T1000 (cell line): Measurements from ENCODE around the gene HRH1.
A peak's percentile ranks its signal among the peaks of the same experiment; 100 is the strongest.
"Not testable (repeated sequence)": the region's sequence is repeated elsewhere in the genome, so short reads cannot be mapped to it uniquely, and the experiment has no call there.

ENCODE experiments used
- DNase-seq: peaks from one replicate; lab custom pipeline; 2025; ENCODE audit warnings: mixed read lengths; lab: John Stamatoyannopoulos, UW

HRH1 gene

DNA sequence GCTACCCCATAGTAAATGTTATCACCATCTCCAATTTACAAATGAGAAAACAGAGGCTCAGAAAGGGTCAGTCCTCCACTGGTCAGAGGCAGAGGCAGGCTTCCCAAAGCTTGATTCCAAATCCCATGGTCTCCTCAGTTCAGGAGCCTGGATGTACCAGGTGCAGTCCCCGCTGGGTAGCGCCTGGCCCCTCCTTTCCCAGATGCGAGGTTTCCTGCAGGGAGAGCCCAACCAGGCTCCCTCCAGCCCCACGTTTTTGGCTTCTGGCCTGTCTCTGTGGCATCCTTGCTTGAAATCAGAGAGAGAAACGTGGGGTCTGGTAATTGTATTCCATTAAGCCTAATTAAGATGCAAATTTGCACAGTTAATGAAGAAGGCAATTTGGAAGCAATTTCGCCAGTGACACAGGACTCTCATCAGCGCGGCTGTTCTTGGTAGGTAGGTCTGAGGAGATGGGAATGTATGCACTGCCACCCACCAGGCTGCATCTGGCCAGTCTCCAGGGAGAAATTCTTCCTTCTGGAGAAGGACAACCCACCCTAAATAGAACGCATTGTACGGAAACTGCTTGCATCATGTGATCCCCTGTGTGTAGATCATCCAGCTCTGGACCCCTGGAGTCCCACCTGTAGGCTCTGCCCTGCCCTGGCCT, 50.5 kb downstream of the HRH1 start:
- no peak for DNase-seq

DNA sequence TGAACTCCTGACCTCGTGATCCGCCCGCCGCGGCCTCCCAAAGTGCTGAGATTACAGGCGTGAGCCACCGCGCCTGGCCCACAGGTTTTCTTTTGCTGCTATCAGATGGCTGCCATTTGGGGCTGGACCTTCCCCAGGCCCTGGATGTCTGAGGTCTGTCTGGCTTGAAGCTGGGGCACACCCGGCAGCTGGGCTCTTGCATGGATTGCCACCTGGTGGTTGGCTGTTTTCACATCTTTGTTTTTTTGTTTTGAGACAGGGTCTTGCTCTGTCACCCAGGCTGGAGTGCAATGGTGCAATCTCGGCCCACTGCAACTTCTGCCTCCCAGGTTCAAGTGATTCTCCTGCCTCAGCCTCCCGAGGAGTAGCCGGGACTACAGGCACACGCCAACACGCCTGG, 51.6 kb downstream of the HRH1 start:
- DNase-seq, result not testable (repeated sequence)

DNA sequence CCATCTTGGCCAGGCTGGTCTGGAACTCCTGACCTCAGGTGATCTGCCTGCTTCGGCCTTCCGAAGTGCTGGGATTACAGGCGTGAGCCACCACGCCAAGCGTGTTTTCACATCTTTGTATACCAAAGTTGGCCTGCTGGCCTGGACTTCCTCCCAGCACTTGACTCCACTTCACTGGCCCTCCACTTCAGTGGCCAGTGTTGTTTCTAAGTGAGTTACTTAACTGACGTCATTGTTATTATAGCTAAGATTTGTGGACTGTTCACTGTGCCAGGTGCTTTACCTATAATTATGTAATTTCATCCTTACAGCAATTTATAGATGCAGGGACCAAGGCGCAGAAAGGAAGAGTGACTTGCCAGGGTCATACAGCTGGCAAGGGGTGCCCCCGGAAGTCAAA, 52.0 kb downstream of the HRH1 start:
- DNase-seq, result no peak

DNA sequence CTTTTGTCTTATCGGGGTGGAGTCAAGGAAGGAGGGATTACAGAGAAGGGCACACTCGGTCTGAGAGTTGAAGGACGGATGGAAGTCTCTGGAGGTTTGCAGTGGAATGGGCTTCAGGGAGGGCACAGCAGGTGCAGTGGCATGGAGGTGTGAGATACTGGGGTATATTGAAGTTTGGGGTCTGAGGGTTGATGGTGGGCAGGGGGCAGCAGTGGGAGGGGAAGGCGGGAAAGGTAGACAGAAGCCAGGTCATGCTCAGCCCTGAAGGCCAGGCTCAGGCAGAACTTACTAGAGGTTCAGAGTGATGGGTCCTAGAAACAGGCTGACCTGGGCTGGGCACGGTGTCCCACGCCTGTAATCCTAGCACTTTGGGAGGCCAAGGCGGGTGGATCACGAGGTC, 52.7 kb downstream of the HRH1 start:
- DNase-seq, result no peak

DNA sequence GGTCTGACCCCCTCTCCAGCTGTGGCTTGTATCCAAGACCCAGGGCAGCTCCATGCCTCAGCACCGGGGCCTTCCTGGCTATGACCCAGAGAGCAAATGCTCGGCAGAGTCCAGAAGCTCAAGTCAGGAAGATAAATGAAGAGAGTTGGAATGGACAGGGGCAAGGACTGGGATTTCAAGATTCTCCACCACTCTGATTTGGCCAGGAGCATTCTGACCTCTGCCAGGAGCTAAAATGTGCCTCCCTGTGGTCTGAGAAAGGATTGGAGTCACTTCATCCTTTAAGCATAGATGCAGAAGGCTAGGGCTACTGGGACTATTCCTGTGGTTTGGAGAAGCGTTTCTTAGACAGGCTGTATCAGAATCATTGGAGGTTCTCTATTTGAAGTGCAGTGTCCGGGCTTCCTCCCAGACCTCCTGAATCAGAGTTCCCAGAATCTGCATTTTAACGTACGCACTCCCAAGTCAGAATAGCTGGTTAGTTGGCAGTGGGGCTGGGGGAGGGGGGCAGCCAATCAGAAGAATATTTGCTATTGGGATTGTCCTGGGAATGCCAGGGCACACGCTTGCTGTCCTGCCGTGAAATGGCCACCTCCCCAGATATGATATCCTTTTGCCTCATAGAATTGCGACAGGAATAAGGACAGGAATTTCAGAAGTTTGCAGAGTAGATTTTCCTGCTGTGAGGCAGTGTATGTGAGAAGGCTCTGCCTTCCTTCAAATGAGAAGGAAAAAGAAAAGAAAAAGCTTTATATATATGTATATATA, 57.4 kb downstream of the HRH1 start:
- DNase-seq, result no peak

DNA sequence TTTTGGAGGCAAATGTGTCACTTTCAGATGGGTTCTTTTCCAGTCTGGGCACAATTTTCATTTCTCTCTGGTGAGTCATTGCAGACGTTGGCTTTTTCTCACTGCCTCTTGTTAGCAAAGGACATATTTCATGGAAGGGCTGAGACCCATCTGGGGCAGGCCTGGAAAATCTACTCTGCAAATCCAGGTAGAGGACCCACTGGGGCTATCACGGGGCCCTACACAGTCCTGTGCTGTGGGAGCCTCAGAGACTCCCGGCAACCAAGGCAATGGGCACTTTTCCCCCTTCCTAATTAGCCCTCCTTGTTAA, 58.0 kb downstream of the HRH1 start:
- DNase-seq, result peak; percentile 8

DNA sequence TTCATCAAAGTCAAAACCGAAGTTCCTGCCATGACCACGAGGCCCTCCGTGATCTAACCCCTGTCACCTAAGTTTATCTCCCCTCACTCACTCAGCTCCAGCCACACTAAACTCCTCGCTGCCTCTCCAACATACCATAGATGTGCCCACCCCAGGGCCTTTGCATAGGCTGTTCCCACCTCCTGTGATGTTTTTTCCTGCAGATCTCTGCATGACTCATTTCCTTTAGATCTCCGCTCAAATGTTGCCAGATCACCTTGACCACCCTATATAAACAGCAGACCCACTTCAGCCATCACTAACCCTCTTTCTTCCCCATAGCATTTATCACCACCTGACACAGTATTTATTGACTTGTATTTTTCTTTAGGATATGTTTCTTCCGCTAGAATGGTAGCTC, 58.5 kb downstream of the HRH1 start:
- DNase-seq, result no peak

DNA sequence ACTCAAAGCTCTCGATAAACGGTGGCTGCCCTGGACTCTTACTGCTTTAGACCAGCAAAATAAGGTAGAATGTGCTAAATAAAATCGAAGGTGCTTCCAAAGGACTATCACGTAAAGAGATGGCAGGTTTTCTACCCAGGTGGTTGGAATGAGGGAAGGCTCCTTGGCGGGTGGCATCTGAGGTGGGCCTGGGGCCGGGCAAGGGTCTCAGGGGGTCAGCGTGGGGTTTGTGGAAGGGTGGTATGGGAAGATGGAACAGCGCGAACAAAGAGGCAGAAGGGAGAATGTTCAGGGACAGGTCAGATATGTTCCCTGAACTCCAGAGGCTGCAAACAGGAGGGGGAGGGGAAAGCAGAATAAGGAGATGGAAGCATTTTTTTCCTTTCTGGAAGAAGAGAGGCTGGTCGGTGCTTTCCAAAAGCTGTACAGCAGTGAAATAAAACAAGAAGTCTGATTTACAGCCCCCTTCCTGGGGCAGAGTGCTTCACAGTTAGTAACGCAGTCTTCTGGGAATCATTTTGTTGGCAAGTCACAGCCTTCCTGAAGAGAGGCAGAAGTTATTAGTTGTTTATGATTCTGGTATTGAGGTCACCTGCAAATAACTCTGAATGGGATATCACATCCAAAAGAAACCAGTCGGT, 59.6 kb downstream of the HRH1 start:
- no peak for DNase-seq

DNA sequence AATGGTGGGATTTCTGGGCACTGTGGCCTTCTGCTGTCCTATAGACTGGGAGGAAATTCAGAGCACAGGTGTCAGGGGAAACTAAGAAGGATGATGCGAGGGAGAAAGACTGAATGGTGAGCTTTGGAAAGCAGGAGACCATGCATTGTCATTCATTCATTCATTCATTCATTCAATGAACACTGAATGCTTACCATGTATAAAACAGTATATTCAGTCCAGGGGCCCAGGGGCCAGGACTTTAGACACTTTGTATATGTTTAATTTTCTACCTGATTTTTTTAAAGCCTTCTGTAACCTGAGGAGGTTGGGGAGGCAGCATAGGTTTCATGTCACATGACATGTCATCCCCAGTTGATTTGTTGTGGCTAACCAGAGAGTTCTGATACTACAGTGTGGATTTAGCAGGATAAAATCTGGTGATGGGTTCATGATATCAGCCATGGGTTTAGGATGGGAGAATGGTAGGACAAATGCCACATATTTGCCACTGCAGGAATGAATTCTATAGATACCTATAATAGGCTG, 60.2 kb downstream of the HRH1 start:
- DNase-seq, result no peak

DNA sequence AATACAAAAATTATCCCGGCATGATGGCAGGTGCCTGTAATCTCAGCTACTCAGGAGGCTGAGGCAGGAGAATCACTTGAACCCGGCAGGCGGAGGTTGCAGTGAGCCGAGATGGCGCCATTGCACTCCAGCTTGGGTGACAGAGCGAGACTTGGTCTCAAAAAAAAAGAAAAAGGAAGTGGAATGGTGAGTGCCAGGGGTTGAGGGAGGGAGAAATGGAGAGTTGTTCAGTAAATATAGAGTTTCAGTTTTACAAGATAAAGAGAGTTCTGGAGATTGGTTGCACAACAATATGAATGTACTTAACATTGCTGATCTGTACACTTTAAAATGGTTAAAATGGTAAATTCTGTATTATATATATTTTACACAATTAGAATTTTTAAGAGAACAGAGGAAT, 63.1 kb downstream of the HRH1 start:
- DNase-seq, result not testable (repeated sequence)

DNA sequence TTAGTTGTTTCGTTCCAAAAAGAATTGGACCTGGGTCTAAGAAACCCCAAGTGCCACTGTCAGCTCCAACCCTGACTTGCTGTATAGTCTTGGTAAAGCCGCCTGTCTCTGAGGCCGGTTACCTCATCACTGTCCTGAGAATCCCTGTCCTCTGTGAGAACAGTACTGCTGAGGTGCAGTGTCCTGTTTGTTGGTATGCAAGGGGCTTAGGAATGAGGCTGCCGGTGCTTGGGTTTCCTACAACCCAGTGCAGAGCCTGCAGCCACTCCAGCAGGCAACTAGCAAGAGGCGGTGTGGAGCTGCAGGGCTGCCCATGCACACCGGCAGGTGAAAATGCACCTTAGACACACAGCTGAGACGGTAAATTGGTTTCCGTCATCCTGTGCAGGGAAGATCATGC, 65.9 kb downstream of the HRH1 start:
- DNase-seq, result no peak

DNA sequence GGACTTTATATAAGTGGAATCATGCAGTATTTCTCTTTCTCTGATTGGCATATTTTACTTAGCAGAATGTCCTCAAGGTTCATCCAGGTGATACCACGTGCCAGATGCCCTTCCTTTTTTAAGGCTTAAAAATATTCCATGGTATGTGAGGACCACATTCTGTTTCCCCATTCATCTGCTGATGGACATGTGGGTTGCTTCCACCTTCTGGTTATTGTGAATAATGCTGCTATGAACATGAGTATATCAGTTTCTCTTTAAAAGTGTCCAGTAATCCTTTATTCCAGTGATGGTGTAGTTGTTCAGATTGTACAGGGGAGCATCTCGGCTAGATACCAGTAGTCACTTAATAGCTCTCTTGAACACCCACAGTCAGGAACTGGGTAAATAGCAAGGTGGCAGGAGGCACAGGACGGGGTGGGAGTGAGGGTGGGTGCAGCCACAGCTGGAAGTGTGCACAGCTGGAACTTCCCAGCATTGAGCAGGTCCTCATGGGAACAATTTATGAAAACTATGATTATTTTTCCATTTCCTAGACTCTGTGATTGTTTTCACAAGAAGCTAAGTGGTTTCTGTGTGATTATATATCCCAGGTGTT, 67.6 kb downstream of the HRH1 start:
- DNase-seq, result no peak

DNA sequence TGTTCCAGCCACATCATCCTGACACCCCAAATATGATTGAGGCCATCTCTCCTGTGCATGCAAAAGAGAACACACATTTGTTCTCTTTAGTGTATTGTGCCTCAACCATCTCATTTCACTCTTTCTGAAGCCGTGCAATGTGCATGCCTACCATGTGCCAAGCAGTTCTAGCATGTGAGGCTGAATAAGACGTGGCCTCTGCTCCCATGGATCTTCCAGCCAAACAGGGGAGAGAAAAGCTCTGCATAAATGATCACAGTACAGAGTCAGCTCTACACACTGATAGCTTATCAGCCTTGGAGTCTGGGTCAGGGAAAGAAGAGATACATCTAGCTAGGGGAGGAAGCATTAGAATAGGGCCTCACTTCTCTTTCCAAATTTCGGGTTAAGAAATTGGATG, 69.7 kb downstream of the HRH1 start:
- no peak for DNase-seq

DNA sequence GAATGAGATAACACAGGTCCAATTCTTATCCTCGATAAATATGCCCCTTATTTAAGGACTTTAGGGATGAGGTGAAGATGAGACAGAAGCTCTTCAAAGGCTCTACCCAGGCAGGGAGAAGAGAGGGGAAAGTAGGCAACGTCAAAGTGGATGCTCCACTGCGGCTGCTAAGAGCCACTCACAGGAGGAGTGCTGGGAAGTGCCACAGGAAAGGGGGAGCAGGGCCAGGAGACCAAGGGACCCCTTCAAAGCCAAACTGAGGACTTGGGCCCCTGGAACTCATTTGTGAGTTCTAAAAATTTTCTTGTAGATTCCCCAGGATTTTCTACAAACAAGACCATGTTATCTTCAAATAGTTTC, 70.6 kb downstream of the HRH1 start:
- no peak for DNase-seq

DNA sequence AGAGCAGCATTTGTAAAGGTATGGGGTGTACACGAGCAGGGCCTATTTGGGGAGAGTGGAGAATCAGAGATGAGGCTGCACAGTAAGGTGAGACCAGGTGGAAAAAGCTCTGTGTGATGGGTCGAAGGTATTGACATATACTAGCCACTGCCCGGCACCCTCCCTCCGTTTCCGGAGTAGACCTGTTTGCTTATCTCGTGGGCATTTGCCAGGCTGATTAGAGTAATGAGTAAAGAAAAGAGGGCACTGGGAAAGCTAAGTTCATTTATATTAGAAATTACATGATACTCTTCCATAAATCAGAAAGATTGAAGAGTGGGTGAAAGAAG, 71.7 kb downstream of the HRH1 start:
- no peak for DNase-seq

DNA sequence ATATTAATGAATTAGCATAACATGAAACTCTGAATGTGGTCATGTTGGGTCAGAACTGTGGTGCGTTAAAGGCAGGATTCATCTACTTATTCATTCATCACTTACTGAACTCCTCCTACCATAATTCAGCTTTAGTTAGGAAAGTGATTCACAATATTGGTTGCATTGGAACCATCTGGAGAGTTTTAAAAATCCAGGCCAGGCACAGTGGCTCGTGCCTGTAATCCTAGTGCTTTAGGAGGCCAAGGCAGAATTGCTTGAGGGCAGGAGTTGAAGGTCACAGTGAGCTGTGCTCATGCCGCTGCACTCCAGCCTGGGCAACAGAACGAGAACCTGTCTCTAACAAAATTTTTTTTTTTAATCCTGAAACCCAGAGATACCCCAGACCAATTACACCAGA, 73.7 kb downstream of the HRH1 start:
- DNase-seq, result no peak

DNA sequence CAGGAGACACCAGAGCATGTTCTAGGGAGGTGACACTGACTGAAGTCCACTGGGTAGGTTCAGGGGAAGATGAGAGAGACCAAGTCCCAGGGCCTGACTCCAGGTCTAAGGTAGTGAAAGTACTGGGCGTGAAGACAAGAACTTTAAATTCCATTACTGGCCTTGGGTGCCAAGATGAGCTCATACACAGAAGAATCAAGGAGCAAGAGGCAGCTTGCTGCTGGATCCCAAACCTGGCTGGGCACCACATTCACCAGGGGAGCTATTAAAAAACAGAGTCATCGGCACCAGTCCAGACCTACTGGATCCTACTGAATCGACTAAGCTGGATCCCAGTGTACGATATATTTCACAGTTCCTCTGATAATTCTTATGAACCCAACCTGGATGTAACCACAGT, 75.8 kb downstream of the HRH1 start:
- no peak for DNase-seq

DNA sequence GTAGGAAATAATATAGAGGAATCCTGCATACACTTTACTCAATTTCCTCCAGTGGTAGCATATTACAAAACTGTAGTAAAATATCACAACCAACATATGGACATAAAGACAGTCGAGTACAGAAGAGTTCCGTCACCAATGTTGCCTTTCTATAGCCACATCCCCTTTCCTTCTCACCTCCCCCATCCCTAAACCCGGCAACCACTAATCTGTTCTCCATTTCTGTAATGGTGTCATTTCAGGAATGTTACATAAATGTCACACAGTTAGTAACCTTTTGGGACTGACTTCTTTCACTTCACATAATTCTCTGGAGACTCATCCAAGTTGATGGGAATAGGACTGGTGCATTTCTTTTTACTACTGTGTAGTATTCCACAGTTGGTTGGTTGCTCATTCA, 76.5 kb downstream of the HRH1 start:
- DNase-seq, result no peak

DNA sequence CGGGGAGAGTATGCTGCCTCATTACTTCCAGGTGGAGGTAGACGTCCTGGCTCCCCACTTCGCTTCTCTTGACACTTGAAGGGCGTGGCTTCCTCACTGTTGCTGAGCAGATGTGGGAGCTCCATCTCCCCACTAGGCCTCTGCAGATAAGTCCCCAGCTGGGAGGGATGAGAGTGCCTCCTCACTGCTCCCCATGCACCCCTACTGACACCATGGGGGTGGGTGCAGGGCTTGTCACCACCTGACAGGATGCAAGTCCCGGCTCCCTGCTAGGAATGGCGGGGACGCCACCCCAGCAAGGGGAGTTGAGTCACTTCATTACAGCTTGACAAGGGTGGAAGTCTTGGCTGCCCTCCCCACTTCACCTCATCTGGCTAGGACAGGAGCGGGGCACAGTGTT, 81.1 kb downstream of the HRH1 start:
- no peak for DNase-seq

DNA sequence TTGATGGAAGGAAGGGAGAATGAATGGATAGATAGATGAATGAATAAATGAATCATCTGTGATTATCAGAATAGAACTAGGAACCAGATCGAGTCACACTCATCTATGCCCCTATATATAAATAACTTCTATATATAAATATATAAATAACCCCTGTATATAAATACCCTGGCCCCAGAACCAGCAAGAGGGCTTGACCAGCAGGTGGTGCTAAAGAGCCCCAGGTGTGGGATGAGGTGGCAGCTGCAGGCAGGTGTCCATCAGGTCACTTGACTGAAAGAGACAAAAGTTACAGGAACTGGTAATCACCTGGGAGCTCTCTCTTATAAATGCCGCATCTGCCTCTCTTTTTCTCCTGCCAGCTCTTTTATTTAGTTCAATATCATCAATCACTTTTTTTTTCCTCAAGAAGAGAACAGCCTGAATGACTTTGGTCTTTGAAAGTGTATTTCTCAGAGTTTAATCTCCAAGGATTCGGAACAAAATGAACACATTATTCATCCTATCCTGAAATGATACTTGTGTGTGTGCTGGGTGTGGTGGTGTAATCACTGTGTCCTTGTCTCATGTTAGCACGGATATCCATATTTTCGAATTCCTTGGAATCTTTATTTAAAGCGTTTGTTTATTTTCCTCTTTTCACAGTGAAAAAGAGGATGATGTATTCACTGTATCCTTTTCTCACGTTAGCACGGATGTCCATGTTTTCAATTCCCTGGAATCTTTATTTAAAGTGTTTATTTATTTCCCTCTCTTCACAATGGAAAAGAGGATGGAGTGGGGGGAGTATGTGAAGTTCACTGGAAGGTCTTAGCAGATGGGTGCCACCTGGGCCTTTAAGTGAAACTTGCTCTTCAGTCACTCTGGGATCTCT, 82.5 kb downstream of the HRH1 start:
- DNase-seq, result peak; percentile 15

DNA sequence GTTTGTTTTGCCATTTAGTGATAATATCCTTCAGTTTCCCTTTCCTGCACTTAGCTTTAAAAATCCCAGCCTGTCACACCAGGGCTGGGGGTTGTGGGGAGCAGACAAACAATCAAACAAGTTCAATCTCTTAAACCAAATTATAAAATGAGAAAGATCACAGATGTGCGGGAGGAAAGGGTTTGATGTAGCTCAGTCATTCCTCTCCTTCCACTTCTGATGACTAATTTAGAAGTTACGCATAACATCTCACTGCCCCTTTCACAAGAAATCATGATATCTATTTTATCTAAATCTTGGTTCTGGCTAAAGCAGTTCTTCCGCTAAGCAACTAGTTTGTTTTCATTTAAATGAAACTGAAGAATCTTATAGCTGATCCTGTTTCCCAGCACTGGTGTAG, 83.8 kb downstream of the HRH1 start:
- no peak for DNase-seq

DNA sequence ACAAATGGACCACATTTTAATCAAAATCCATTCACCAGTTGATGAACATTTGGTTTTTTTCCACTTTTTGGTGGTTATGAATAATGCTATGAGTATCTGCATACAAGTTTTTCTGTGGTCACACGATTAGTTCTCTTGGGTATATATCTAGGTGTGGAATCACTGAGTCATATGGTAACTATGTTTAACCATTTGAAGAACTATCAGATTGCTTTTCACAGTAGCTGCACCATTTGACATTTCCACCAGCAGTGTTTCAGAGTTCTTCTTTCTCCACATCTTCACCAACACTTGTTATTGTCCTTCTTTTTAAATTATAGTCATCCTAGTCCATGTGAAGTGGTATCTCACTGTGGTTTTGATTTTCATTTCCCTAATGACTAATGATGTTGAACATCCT, 84.6 kb downstream of the HRH1 start:
- DNase-seq, result no peak
